HepG2 (cell line): ENCODE results near the gene GADD45GIP1. TPM values are rescaled to one million over a fixed set of nuclear protein-coding genes. Genes with fewer than 3 reads are reported as not detected.

Experiments used
- NAIF1 ChIP-seq: sonication (generic); formaldehyde crosslinking; IDR thresholded peaks from 2 replicates; pipeline ENCODE4 v1.5.0; 2020; ENCODE audit warnings: mild to moderate bottlenecking, missing genetic modification reagents, borderline replicate concordance
- NFRKB ChIP-seq: fragments of 450-650 bp; IDR thresholded peaks from 2 replicates; pipeline ENCODE4 v1.6.1; 2017
- RBM22 ChIP-seq: fragments of 200-400 bp; formaldehyde crosslinking; optimal IDR thresholded peaks from 2 replicates; pipeline ENCODE3; 2017; ENCODE audit warnings: mild to moderate bottlenecking, low read length, moderate library complexity
- ZHX2 ChIP-seq, 2 experiments: sonication (generic) in 1 of 2; formaldehyde crosslinking in 1 of 2; IDR thresholded peaks; 2 replicates each; pipeline versions ENCODE4 v1.6.1 to v1.9.0; 2014 to 2022; ENCODE audit warnings: antibody characterized with exemption in 1 of 2, borderline replicate concordance in 1 of 2, inconsistent platforms in 1 of 2, low read depth in 1 of 2, missing genetic modification reagents in 1 of 2
- ZNF18 ChIP-seq: sonication (generic); formaldehyde crosslinking; IDR thresholded peaks from 2 replicates; pipeline ENCODE4 v1.8.0; 2022; ENCODE audit warnings: mild to moderate bottlenecking, missing genetic modification reagents; ENCODE audit not compliant: insufficient replicate concordance
- ZNF550 ChIP-seq: sonication (generic); formaldehyde crosslinking; IDR thresholded peaks from 2 replicates; pipeline ENCODE4 v1.4.0; 2020; ENCODE audit warnings: mild to moderate bottlenecking, missing genetic modification reagents, borderline replicate concordance
- polyA plus RNA-seq, 8 experiments: library from polyadenylated mRNA; depleted of rRNA in 3 of 8; stranded (reverse) in 7 of 8; unstranded in 1 of 8; fragments of >200 nt; fragmentation: Illumina TruSeq in 4 of 8; extraction: Trizol in 4 of 8; gene quantifications; 2 replicates each; pipeline versions ENCODE4 v1.2.1 to v1.2.3, GENCODE V29; 2011 to 2016; ENCODE audit warnings: low read depth in 4 of 8, missing spikeins in 1 of 8, mixed read lengths in 1 of 8; ENCODE audit not compliant: insufficient read depth in 1 of 8
- total RNA-seq, 5 experiments: library from RNA; depleted of rRNA; stranded (reverse); fragments of >200 nt; fragmentation: Illumina TruSeq; extraction: Trizol; gene quantifications; 2 replicates each; pipeline ENCODE4 v1.2.3, GENCODE V29; 2016; ENCODE audit warnings: low read depth in 1 of 5
- TF ChIP-seq, protein P1 (sequence below): sonication (generic); formaldehyde crosslinking; IDR thresholded peaks from 2 replicates; pipeline ENCODE4 v1.9.0; 2021; ENCODE audit warnings: missing genetic modification reagents, mild to moderate bottlenecking, borderline replicate concordance
- TF ChIP-seq, protein P2 (sequence below): sonication (generic); formaldehyde crosslinking; IDR thresholded peaks from 2 replicates; pipeline ENCODE4 v1.9.0; 2021; ENCODE audit warnings: missing genetic modification reagents, mild to moderate bottlenecking, borderline replicate concordance
- TF ChIP-seq, protein P3 (sequence below): sonication (generic); formaldehyde crosslinking; IDR thresholded peaks from 2 replicates; pipeline ENCODE4 v1.8.0; 2022; ENCODE audit warnings: mild to moderate bottlenecking, missing genetic modification reagents, moderate library complexity

GADD45GIP1 gene
- total and polyA plus RNA-seq, 2 of the 13 experiments (the other 11 are each of a cell fraction or from before 2014, with no cell fraction given), result 24.6 to 30.7 TPM

- TF ChIP-seq, protein P1, sequence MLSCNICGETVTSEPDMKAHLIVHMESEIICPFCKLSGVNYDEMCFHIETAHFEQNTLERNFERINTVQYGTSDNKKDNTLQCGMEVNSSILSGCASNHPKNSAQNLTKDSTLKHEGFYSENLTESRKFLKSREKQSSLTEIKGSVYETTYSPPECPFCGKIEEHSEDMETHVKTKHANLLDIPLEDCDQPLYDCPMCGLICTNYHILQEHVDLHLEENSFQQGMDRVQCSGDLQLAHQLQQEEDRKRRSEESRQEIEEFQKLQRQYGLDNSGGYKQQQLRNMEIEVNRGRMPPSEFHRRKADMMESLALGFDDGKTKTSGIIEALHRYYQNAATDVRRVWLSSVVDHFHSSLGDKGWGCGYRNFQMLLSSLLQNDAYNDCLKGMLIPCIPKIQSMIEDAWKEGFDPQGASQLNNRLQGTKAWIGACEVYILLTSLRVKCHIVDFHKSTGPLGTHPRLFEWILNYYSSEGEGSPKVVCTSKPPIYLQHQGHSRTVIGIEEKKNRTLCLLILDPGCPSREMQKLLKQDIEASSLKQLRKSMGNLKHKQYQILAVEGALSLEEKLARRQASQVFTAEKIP (CRISPR knock-in tag), result no peak
- TF ChIP-seq ZNF18 (no peak), NAIF1 (CRISPR knock-in tag) (no peak), ZNF550 (CRISPR knock-in tag) (peak; percentile 56; the same call in 1 of the 2 replicates), NFRKB (no peak), ZHX2 (IDR thresholded peaks at IDR 0.05; ENCODE audit: low read depth) (no peak), ZHX2 (CRISPR knock-in tag; IDR thresholded peaks at IDR 0.05; ENCODE audit: borderline replicate concordance) (no peak), RBM22 (no peak)
- TF ChIP-seq, protein P2, sequence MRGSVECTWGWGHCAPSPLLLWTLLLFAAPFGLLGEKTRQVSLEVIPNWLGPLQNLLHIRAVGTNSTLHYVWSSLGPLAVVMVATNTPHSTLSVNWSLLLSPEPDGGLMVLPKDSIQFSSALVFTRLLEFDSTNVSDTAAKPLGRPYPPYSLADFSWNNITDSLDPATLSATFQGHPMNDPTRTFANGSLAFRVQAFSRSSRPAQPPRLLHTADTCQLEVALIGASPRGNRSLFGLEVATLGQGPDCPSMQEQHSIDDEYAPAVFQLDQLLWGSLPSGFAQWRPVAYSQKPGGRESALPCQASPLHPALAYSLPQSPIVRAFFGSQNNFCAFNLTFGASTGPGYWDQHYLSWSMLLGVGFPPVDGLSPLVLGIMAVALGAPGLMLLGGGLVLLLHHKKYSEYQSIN (CRISPR knock-in tag), result no peak
- TF ChIP-seq, protein P3, sequence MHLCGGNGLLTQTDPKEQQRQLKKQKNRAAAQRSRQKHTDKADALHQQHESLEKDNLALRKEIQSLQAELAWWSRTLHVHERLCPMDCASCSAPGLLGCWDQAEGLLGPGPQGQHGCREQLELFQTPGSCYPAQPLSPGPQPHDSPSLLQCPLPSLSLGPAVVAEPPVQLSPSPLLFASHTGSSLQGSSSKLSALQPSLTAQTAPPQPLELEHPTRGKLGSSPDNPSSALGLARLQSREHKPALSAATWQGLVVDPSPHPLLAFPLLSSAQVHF, result no peak
Observed at GRCh38 chr19:12985049-12985776, 28.2 kb upstream of the GADD45GIP1 start (continued).
